Activated naive CD4-positive, alpha-beta T cell treated with anti-CD3 and anti-CD28 coated beads for 36 hours (primary cell): ENCODE measurements around the gene GOLPH3. TPM values are rescaled to one million over a fixed set of nuclear protein-coding genes. Genes with fewer than 3 reads are reported as not detected.

ENCODE experiments used
- CTCF ChIA-PET: fragments of 350-600 bp; sonication (Branson Sonifier 250); formaldehyde crosslinking; loops from one replicate; lab custom pipeline; 2021; ENCODE audit warnings: antibody characterized with exemption; lab: Charles Lee
- DNase-seq: peaks from one replicate; pipeline ENCODE4 v3.0.0-alpha.2; 2020
- H3K27ac Mint-ChIP-seq: one replicate; pipeline ENCODE4 v1.8.0; 2021; ENCODE audit warnings: mild to moderate bottlenecking, mixed read lengths
- H3K27me3 Mint-ChIP-seq: one replicate; pipeline ENCODE4 v1.8.0; 2021; ENCODE audit warnings: low read depth, mixed read lengths
- H3K36me3 Mint-ChIP-seq: one replicate; pipeline ENCODE4 v1.8.0; 2021; ENCODE audit warnings: low read depth, mixed read lengths
- H3K4me1 Mint-ChIP-seq: one replicate; pipeline ENCODE4 v1.8.0; 2021; ENCODE audit warnings: low read depth, mixed read lengths
- H3K4me3 Mint-ChIP-seq: one replicate; pipeline ENCODE4 v1.8.0; 2021; ENCODE audit warnings: mild to moderate bottlenecking, moderate library complexity, mixed read lengths
- H3K9me3 Mint-ChIP-seq: one replicate; pipeline ENCODE4 v1.8.0; 2021; ENCODE audit warnings: mixed read lengths
- intact Hi-C: fragments of 100-400 bp; cut with micrococcal nuclease; formaldehyde crosslinking; loops from one replicate; pipeline ENCODE4 v1.15.1; 2023
- total RNA-seq, 2 experiments: library from RNA; stranded (reverse); gene quantifications; one replicate each; pipeline ENCODE4 v1.2.3, GENCODE V29; 2021

GOLPH3 gene
- total RNA-seq, 2 experiments from 2014 or later = 38.2 to 41.5 TPM

- H3K27me3 Mint-ChIP-seq = no peaks in the 10 kb centered on the region
- H3K4me1 Mint-ChIP-seq = no peaks in the 10 kb centered on the region
- no peak overlapping the region for H3K4me3 Mint-ChIP-seq
- H3K36me3 Mint-ChIP-seq = peaks cover 11% of the 10 kb centered on the region
- H3K9me3 Mint-ChIP-seq = no peaks in the 10 kb centered on the region
- H3K27ac Mint-ChIP-seq = peak overlapping the region; percentile 17
- CTCF ChIA-PET = interaction anchor here (0.7 kb wide), 1 partner anchor 9 kb away, joined by 3 read pairs; no protein-coding TSS in a partner anchor
- DNase-seq = no peak
- intact Hi-C loops = no loop called here
Measured at GRCh38 chr5:32102254-32102986, 71.7 kb downstream of the GOLPH3 start.

DNA sequence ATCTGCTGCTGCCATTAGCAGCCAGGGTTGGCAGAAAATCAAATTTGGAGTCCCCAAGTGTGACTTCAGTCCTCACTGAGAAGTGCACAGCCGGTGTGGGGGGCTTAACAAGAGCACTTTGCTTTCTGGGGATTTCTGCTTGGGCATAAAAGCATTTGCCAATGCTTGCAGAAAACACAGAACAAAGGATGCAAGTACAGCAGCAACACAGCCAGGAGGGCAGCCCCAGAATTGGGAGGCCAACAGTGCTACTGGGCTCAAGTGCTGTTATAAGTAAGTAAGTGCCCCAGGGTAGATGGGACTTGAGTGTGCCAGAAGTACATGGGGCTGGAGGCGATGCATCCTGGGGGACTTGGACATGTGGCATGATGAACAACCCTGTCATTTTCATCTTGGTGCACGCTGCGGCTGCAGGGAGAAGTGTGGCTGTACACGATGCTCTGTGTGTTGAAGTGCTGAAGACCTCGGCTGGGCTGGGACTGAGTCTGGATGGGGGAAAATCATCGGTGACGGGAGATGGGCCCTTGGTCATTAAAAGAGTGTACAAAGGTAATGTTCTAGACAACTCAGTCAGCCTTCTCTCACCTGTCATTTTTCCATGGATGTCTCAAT is 73.3 kb downstream of the GOLPH3 start:
- no peaks in the 10 kb centered on the region for H3K4me1 Mint-ChIP-seq
- DNase-seq = no peak
- CTCF ChIA-PET = no interaction called here

DNA sequence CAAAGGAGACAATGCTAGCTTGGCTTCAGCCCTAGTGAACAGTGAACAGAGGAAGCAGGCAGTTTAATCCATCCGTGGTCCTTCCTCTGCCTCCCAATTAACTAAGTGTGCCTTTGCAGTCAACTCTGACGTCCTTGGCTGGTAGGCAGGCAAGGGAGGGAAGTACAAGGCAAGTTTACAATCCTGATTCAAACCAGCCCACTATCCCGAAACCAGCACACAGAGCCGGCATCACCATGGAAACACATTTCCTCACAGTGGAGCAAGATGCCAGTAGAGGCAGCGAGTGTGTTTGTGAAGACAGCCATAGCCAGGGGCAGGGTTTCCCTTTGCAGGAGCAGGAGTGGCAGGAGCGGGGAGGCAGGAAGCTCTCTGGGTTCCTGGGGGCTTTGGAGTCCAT is 73.9 kb downstream of the GOLPH3 start:
- H3K36me3 Mint-ChIP-seq = peaks cover 10% of the 10 kb centered on the region
- no peak for DNase-seq
- intact Hi-C loops = no loop called here
- no peaks in the 10 kb centered on the region for H3K9me3 Mint-ChIP-seq
- no peak overlapping the region for H3K27ac Mint-ChIP-seq
- no peaks in the 10 kb centered on the region for H3K4me1 Mint-ChIP-seq
- CTCF ChIA-PET = no interaction called here
- H3K4me3 Mint-ChIP-seq = no peak overlapping the region
- H3K27me3 Mint-ChIP-seq = no peaks in the 10 kb centered on the region

More for the DNA sequence above, 73.3 kb downstream of the GOLPH3 start:
- Mint-ChIP-seq H3K36me3 (peaks cover 11% of the 10 kb centered on the region), H3K4me3 (no peak overlapping the region), H3K9me3 (no peaks in the 10 kb centered on the region), H3K27ac (no peak overlapping the region), H3K27me3 (no peaks in the 10 kb centered on the region)
- intact Hi-C loops = no loop called here

DNA sequence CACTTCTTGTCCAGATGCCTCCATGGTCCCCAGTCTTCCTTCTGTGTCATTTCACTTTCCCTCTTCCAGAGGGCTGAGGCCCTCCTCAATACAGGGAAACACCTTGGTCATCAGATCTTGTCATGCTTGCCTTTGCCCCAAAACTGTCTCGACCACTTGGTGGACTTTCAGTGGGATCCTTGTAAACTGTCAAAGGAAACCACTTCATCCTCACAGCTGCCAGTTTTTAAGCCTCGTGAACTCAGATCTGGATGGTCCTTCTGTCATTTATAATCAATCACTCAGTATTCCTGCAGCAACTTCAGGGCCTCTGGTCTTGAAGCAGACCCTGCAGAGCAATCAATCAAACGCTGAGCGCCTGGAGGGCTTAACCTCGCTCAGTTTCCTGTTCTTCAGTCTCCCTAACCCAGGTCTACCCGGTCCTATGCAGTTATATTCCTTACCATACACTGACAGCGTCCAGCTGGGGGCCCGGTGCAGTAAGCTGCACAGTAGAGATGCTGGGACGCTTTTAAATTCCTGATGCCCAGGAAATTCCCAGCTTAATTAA is 74.6 kb downstream of the GOLPH3 start:
- CTCF ChIA-PET = interaction anchor here (0.7 kb wide), 1 partner anchor 9 kb away, joined by 3 read pairs; no protein-coding TSS in a partner anchor
- peaks cover 10% of the 10 kb centered on the region for H3K36me3 Mint-ChIP-seq

GRCh38 chr5:32098890-32099310 is 75.2 kb downstream of the GOLPH3 start:
- CTCF ChIA-PET = no interaction called here
- DNase-seq = no peak
- Mint-ChIP-seq H3K36me3 (peaks cover 9% of the 10 kb centered on the region), H3K9me3 (no peaks in the 10 kb centered on the region), H3K27me3 (no peaks in the 10 kb centered on the region), H3K4me1 (no peaks in the 10 kb centered on the region), H3K4me3 (no peak overlapping the region), H3K27ac (no peak overlapping the region)
- intact Hi-C loops = no loop called here

More for the DNA sequence above, 74.6 kb downstream of the GOLPH3 start:
- Mint-ChIP-seq H3K9me3 (no peaks in the 10 kb centered on the region), H3K27me3 (no peaks in the 10 kb centered on the region), H3K27ac (no peak overlapping the region), H3K4me3 (no peak overlapping the region), H3K4me1 (no peaks in the 10 kb centered on the region)
- intact Hi-C loops = no loop called here
- no peak for DNase-seq

- Mint-ChIP-seq H3K27ac (no peak overlapping the region), H3K4me3 (no peak overlapping the region), H3K9me3 (no peaks in the 10 kb centered on the region), H3K36me3 (peaks cover 5% of the 10 kb centered on the region), H3K27me3 (no peaks in the 10 kb centered on the region), H3K4me1 (peaks cover under 1% of the 10 kb centered on the region)
- CTCF ChIA-PET = no interaction called here
- intact Hi-C loops = no loop called here
- DNase-seq = no peak
Measured at GRCh38 chr5:32098291-32098690, 75.8 kb downstream of the GOLPH3 start.

DNA sequence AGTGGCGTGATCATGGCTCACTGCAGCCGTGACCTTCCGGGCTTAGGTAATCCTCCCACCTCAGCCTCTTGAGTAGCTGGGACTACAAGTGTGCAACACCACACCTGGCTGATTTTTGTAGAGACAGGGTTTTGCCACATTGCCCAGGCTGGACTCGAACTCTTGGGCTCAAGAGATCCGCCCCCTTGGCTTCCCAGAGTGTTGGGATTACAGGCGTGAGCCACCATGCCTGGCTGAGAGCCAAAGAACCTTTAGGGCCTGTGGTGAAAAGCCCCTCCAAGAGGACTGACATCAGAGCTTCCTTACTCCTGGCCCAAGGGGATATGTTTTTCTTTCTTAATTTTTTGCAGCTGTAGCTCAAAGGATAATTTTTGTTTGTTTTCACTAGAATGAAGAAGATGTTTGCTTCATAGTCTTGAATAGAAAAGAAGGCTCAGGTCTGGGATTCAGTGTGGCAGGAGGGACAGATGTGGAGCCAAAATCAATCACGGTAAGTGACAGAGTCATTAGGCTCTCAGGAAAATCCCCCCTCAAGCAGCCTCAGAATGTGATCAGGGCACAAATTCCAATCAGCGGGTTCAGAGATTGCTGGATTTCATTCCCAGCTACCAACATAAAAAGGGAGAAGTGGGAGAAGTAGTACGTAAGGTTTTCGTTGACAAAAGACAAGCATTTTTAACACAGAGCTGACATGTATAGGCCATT is 77.1 kb downstream of the GOLPH3 start:
- DNase-seq = no peak
- Mint-ChIP-seq H3K9me3 (no peaks in the 10 kb centered on the region), H3K27me3 (no peaks in the 10 kb centered on the region), H3K27ac (no peak overlapping the region), H3K4me1 (peaks cover 6% of the 10 kb centered on the region), H3K4me3 (no peak overlapping the region), H3K36me3 (peaks cover 5% of the 10 kb centered on the region)
- intact Hi-C loops = no loop called here
- CTCF ChIA-PET = interaction anchor here (0.9 kb wide), 1 partner anchor 273 kb away, joined by 4 read pairs; no protein-coding TSS in a partner anchor

DNA sequence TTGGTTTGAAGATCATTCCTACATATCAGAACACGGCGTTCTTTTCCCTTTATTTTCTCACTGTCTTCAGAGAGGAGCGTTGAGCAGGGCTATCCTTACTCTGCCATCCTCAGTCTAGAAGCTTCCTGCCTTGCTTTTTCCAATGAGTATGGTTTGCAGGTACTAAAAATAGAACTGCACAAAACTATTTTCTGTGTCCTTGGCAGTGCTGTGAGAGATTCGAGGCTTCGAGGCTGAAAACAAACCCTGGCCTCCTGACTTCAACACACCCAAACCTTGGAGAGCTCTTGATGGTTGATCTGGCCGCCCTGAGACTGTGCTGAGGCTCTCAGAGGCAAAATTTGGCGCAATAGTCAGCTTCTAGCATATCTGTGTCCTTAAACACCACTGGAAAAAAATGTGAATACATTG is 78.9 kb downstream of the GOLPH3 start:
- CTCF ChIA-PET = interaction anchor here (0.6 to 1.2 kb wide), 5 partner anchors 12 to 1094 kb away, joined by 4 to 8 read pairs (median 5); no protein-coding TSS in a partner anchor
- intact Hi-C loops = no loop called here
- no peaks in the 10 kb centered on the region for H3K27me3 Mint-ChIP-seq
- peaks cover 6% of the 10 kb centered on the region for H3K4me1 Mint-ChIP-seq
- peaks cover 2% of the 10 kb centered on the region for H3K36me3 Mint-ChIP-seq
- H3K4me3 Mint-ChIP-seq = no peak overlapping the region
- no peak for DNase-seq
- H3K27ac Mint-ChIP-seq = no peak overlapping the region
- no peaks in the 10 kb centered on the region for H3K9me3 Mint-ChIP-seq

- H3K27ac Mint-ChIP-seq = no peak overlapping the region
- DNase-seq = no peak
- CTCF ChIA-PET = interaction anchor here (0.6 to 1.1 kb wide), 2 partner anchors 235 to 270 kb away, joined by 3 to 8 read pairs; no protein-coding TSS in a partner anchor
- intact Hi-C loops = loop anchor here (5.0 kb wide), 1 partner anchor 233 kb away; no protein-coding TSS in a partner anchor
- H3K27me3 Mint-ChIP-seq = no peaks in the 10 kb centered on the region
- no peak overlapping the region for H3K4me3 Mint-ChIP-seq
- H3K4me1 Mint-ChIP-seq = peaks cover 6% of the 10 kb centered on the region
- H3K9me3 Mint-ChIP-seq = no peaks in the 10 kb centered on the region
- no peaks in the 10 kb centered on the region for H3K36me3 Mint-ChIP-seq
Measured at GRCh38 chr5:32094691-32095090, 79.4 kb downstream of the GOLPH3 start.

DNA sequence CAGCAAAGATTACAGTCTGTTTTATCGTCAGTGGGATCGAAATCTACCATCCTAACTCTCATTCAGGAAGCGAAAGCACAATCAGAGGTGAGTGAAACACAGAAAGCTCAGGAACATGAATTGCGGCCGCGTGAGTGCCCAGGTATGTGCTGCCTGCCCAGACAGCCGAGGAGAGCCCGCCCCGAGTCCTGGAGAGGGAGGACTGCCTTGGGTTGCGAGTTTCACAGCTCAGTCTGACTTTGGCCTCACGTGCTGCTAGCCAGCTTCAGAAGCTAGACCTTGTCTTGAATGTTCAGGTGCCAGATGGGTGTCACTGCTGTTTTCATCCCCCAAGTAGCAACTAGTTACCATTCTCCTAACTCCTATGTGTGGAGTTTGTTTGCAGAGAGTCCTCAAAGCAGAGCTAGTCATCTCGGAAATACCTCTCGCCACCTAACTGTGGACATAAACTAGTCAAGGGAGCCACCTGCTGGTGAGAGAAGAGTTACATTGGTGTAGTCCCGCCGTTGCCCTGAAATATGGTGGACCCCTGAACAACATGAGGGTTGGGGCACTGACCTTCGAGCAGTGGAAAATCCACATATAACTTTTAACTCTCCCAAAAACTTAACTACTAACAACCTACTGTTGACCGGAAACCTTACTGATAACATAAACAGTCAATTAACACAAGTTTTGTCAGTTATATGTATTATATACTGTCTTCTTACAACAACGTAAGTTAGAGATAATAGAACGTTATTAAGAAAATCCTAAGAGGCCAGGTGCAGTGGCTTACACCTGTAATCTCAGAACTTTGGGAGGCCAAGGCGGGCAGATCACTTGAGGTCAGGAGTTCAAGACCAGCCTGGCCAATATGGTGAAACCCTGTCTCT is 80.9 kb downstream of the GOLPH3 start:
- no peaks in the 10 kb centered on the region for H3K36me3 Mint-ChIP-seq
- CTCF ChIA-PET = interaction anchor here (0.5 to 1.9 kb wide), 34 partner anchors 9 to 546 kb away, joined by 3 to 24 read pairs (median 3); partner anchors contain the start of gene PDZD2
- no peaks in the 10 kb centered on the region for H3K9me3 Mint-ChIP-seq
- no peak overlapping the region for H3K4me3 Mint-ChIP-seq
- intact Hi-C loops = loop anchor here (1.0 to 5.0 kb wide), 6 partner anchors 17 to 512 kb away; no protein-coding TSS in a partner anchor
- H3K27me3 Mint-ChIP-seq = no peaks in the 10 kb centered on the region
- DNase-seq = peak; percentile 87
- no peak overlapping the region for H3K27ac Mint-ChIP-seq
- peaks cover 6% of the 10 kb centered on the region for H3K4me1 Mint-ChIP-seq

DNA sequence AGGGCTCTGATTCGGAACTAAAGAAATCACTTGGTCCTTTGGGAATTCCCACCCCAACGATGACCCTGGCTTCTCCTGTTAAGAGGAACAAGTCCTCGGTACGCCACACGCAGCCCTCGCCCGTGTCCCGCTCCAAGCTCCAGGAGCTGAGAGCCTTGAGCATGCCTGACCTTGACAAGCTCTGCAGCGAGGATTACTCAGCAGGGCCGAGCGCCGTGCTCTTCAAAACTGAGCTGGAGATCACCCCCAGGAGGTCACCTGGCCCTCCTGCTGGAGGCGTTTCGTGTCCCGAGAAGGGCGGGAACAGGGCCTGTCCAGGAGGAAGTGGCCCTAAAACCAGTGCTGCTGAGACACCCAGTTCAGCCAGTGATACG is 83.4 kb downstream of the GOLPH3 start:
- Mint-ChIP-seq H3K27me3 (no peaks in the 10 kb centered on the region), H3K4me3 (no peak overlapping the region), H3K4me1 (peaks cover 6% of the 10 kb centered on the region), H3K36me3 (no peaks in the 10 kb centered on the region), H3K27ac (no peak overlapping the region), H3K9me3 (no peaks in the 10 kb centered on the region)
- no peak for DNase-seq
- intact Hi-C loops = loop anchor here (5.0 kb wide), 1 partner anchor 237 kb away; no protein-coding TSS in a partner anchor
- CTCF ChIA-PET = interaction anchor here (0.6 kb wide), 1 partner anchor 9 kb away, joined by 3 read pairs; no protein-coding TSS in a partner anchor
